H1 (cell line): ENCODE data around the gene KNDC1. TPM values are rescaled to one million over a fixed set of nuclear protein-coding genes. Genes with fewer than 3 reads are reported as not detected.

Experiments
- CTCF ChIA-PET: fragments of 300-600 bp; sonication (Branson Sonifier 250); formaldehyde crosslinking; loops from one replicate; lab custom pipeline; 2021; ENCODE audit not compliant: partially characterized antibody; lab: Charles Lee
- POLR2A ChIA-PET: fragments of 300-600 bp; sonication (Branson Sonifier 250); formaldehyde crosslinking; loops from one replicate; lab custom pipeline; 2021; ENCODE audit warnings: inconsistent platforms; ENCODE audit not compliant: partially characterized antibody; lab: Charles Lee
- DNase-seq, 2 experiments: peaks; one replicate each; pipeline versions ENCODE4 v3.0.0 to v3.0.0-alpha.2; 2010 to 2022; ENCODE audit warnings: low spot score in 2 of 2, low read depth in 1 of 2, mixed read lengths in 1 of 2
- FAIRE-seq: peaks from 2 replicates; lab custom pipeline; 2011; peaks lifted over from hg19 to GRCh38; lab: Jason Lieb, UNC
- H2AFZ ChIP-seq: 2 replicates; pipeline ENCODE4 v1.8.1; 2012; ENCODE audit warnings: low read length, inconsistent platforms
- H2AK5ac ChIP-seq: 2 replicates; pipeline ENCODE4 v1.6.1; 2013; ENCODE audit warnings: low read depth, low read length
- H2BK120ac ChIP-seq: replicated peaks from 2 replicates; pipeline ENCODE3; 2013; ENCODE audit warnings: low read depth, low read length, inconsistent platforms
- H2BK12ac ChIP-seq: 2 replicates; pipeline ENCODE4 v1.6.1; 2013; ENCODE audit warnings: low read depth, low read length
- H2BK15ac ChIP-seq: 2 replicates; pipeline ENCODE4 v1.6.1; 2013; ENCODE audit warnings: low read length
- H2BK20ac ChIP-seq: 2 replicates; pipeline ENCODE4 v1.6.1; 2013; ENCODE audit warnings: low read length
- H2BK5ac ChIP-seq: 2 replicates; pipeline ENCODE4 v1.6.1; 2013; ENCODE audit warnings: low read depth, low read length
- H3K14ac ChIP-seq: 2 replicates; pipeline ENCODE4 v1.6.1; 2013; ENCODE audit warnings: inconsistent platforms; ENCODE audit not compliant: insufficient read length
- H3K18ac ChIP-seq: 2 replicates; pipeline ENCODE4 v1.6.1; 2013; ENCODE audit warnings: low read length; ENCODE audit errors: extremely low read depth
- H3K23ac ChIP-seq: 2 replicates; pipeline ENCODE4 v1.6.1; 2013; ENCODE audit warnings: inconsistent platforms; ENCODE audit not compliant: insufficient read length
- H3K23me2 ChIP-seq: 2 replicates; pipeline ENCODE4 v1.6.1; 2013; ENCODE audit warnings: low read depth, low read length
- H3K27ac ChIP-seq: 2 replicates; pipeline ENCODE4 v1.6.1; 2011; ENCODE audit warnings: low read depth, low read length, inconsistent platforms
- H3K27me3 ChIP-seq, 4 experiments: replicated peaks in 1 of 4; 1 replicate in 1 of 4; 2 replicates in 3 of 4; pipeline versions ENCODE4 v1.6.1 to v1.8.1; 2011 to 2013; ENCODE audit warnings: low read length in 3 of 4, mild to moderate bottlenecking in 3 of 4, inconsistent platforms in 2 of 4, mixed read lengths in 2 of 4, moderate library complexity in 1 of 4; ENCODE audit not compliant: control insufficient read depth in 3 of 4, insufficient read depth in 3 of 4; ENCODE audit errors: extremely low read depth in 1 of 4
- H3K36me3 ChIP-seq, 4 experiments: 2 replicates each; pipeline versions ENCODE4 v1.6.1 to v1.8.1; 2011 to 2013; ENCODE audit warnings: mild to moderate bottlenecking in 4 of 4, low read length in 3 of 4, moderate library complexity in 2 of 4, control low read depth in 1 of 4, inconsistent platforms in 1 of 4; ENCODE audit not compliant: insufficient read depth in 4 of 4, control insufficient read depth in 2 of 4
- H3K4ac ChIP-seq: replicated peaks from 2 replicates; pipeline ENCODE3; 2013; ENCODE audit warnings: low read length, low read depth, mixed read lengths, inconsistent platforms; ENCODE audit not compliant: insufficient read length
- H3K4me1 ChIP-seq, 4 experiments: replicated peaks in 1 of 4; 1 replicate in 1 of 4; 2 replicates in 3 of 4; pipeline versions ENCODE4 v1.6.1 to v1.8.1; 2011 to 2013; ENCODE audit warnings: low read length in 3 of 4, inconsistent platforms in 2 of 4, mixed read lengths in 1 of 4; ENCODE audit not compliant: insufficient read depth in 4 of 4, control insufficient read depth in 3 of 4
- H3K4me2 ChIP-seq, 2 experiments: 2 replicates each; pipeline versions ENCODE4 v1.6.1 to v1.8.1; 2011 to 2013; ENCODE audit warnings: low read depth in 2 of 2, low read length in 2 of 2, control low read depth in 1 of 2, inconsistent platforms in 1 of 2, mild to moderate bottlenecking in 1 of 2; ENCODE audit not compliant: insufficient read depth in 1 of 2
- H3K4me3 ChIP-seq, 4 experiments: fragments of 200-600, 300-600 bp in 1 of 4; sonication (generic), shearing (Covaris generic), sonication (Bioruptor Twin) in 1 of 4; 2 replicates each; pipeline versions ENCODE4 v1.5.1 to v1.8.1; 2011 to 2016; ENCODE audit warnings: low read length in 4 of 4, low read depth in 3 of 4, control low read depth in 2 of 4, inconsistent platforms in 2 of 4, mild to moderate bottlenecking in 2 of 4, mixed read lengths in 1 of 4, moderate library complexity in 1 of 4; ENCODE audit not compliant: insufficient read depth in 2 of 4; ENCODE audit errors: extremely low read depth in 1 of 4
- H3K56ac ChIP-seq: replicated peaks from 2 replicates; pipeline ENCODE3; 2013; ENCODE audit warnings: low read depth, mild to moderate bottlenecking, mixed read lengths, low read length, inconsistent platforms; ENCODE audit not compliant: insufficient read length
- H3K79me1 ChIP-seq: 2 replicates; pipeline ENCODE4 v1.6.1; 2013; ENCODE audit warnings: low read depth, low read length, control low read depth
- H3K79me2 ChIP-seq, 2 experiments: 2 replicates each; pipeline versions ENCODE4 v1.6.1 to v1.8.1; 2012 to 2013; ENCODE audit warnings: low read length in 2 of 2, mild to moderate bottlenecking in 2 of 2, inconsistent platforms in 1 of 2; ENCODE audit not compliant: insufficient read depth in 2 of 2, control insufficient read depth in 1 of 2
- H3K9ac ChIP-seq, 4 experiments: replicated peaks in 1 of 4; 1 replicate in 1 of 4; 2 replicates in 3 of 4; pipeline versions ENCODE4 v1.6.1 to v1.8.1; 2011 to 2013; ENCODE audit warnings: low read depth in 3 of 4, low read length in 3 of 4, control low read depth in 2 of 4, mild to moderate bottlenecking in 2 of 4, moderate library complexity in 2 of 4, inconsistent platforms in 1 of 4; ENCODE audit errors: extremely low read depth in 1 of 4
- H3K9me3 ChIP-seq, 2 experiments: 2 replicates each; pipeline versions ENCODE4 v1.6.1 to v1.8.1; 2012 to 2013; ENCODE audit warnings: mild to moderate bottlenecking in 2 of 2, moderate library complexity in 2 of 2, control low read depth in 1 of 2, inconsistent platforms in 1 of 2, low read depth in 1 of 2, low read length in 1 of 2, mixed read lengths in 1 of 2; ENCODE audit not compliant: insufficient read depth in 2 of 2
- H4K20me1 ChIP-seq, 2 experiments: replicated peaks in 1 of 2; 2 replicates each; pipeline versions ENCODE3 to v1.8.1; 2011 to 2013; ENCODE audit warnings: inconsistent platforms in 2 of 2, low read length in 2 of 2, mild to moderate bottlenecking in 1 of 2; ENCODE audit not compliant: insufficient read depth in 2 of 2, control insufficient read depth in 1 of 2
- H4K5ac ChIP-seq: 2 replicates; pipeline ENCODE4 v1.6.1; 2013; ENCODE audit warnings: low read length, low read depth, mixed read lengths, inconsistent platforms; ENCODE audit not compliant: insufficient read length
- H4K8ac ChIP-seq: 2 replicates; pipeline ENCODE4 v1.8.0; 2013; ENCODE audit warnings: mild to moderate bottlenecking, moderate library complexity, low read length, inconsistent platforms; ENCODE audit not compliant: insufficient read depth; ENCODE audit errors: extremely low read depth
- H4K91ac ChIP-seq: replicated peaks from 2 replicates; pipeline ENCODE3; 2013; ENCODE audit warnings: low read length, mixed read lengths, inconsistent platforms; ENCODE audit not compliant: insufficient read length
- HDAC6 ChIP-seq: IDR thresholded peaks from one replicate; pipeline ENCODE4 v1.7.1; 2012; ENCODE audit warnings: low read depth, mild to moderate bottlenecking, inconsistent platforms, low read length, moderate library complexity
- KDM1A ChIP-seq: fragments of 200-600, 300-600 bp; sonication (generic); IDR thresholded peaks from 2 replicates; pipeline ENCODE4 v1.7.1; 2016; ENCODE audit warnings: mild to moderate bottlenecking, low read length, borderline replicate concordance
- RAD21 ChIP-seq, 2 experiments: IDR thresholded peaks in 1 of 2; conservative IDR thresholded peaks in 1 of 2; 2 replicates each; pipeline ENCODE4 v1.6.1; 2011; ENCODE audit warnings: low read depth in 2 of 2, low read length in 2 of 2, improper control_type of control experiment in 1 of 2, inconsistent platforms in 1 of 2, mild to moderate bottlenecking in 1 of 2, moderate library complexity in 1 of 2
- RBBP5 ChIP-seq: IDR thresholded peaks from 2 replicates; pipeline ENCODE4 v1.7.1; 2012; ENCODE audit warnings: low read depth, mild to moderate bottlenecking, inconsistent platforms, low read length, moderate library complexity, borderline replicate concordance
- WGBS, 2 experiments: shearing (Covaris generic) in 1 of 2; methylation state at CpG; one replicate each; pipeline versions ENCODE4 v1.1.6 to v1.1.7; 2013 to 2015; ENCODE audit warnings: low lambda C conversion rate in 2 of 2, mixed read lengths in 2 of 2, inconsistent platforms in 1 of 2, low coverage in 1 of 2, missing lambda C conversion rate in 1 of 2; ENCODE audit not compliant: insufficient replicate concordance in 2 of 2, insufficient coverage in 1 of 2, insufficient read length in 1 of 2; ENCODE audit errors: extremely low coverage in 1 of 2, missing lambda C conversion rate in 1 of 2; 5-methylcytosine and 5-hydroxymethylcytosine counted together
- polyA plus RNA-seq, 7 experiments: library from polyadenylated mRNA; depleted of rRNA in 3 of 7; stranded (reverse) in 5 of 7; unstranded in 2 of 7; fragments of >200 nt in 5 of 7; fragments of 200-250 nt in 2 of 7; gene quantifications; 1 replicate in 5 of 7; 2 replicates in 1 of 7; 4 replicates in 1 of 7; pipeline versions ENCODE4 v1.2.1 to v1.2.3, GENCODE V29; 2011 to 2013; ENCODE audit warnings: missing spikeins in 2 of 7, mixed read lengths in 2 of 7
- total RNA-seq: library from RNA; stranded (reverse); fragmentation: NEBNext Ultra II Directional; extraction: Animal tissue kit (Norgen Biotek cat#: 25700); gene quantifications from 2 replicates; pipeline ENCODE4 v1.2.1, GENCODE V29; 2021

The KNDC1 gene
- total and polyA plus RNA-seq, 2 of the 8 experiments (the other 6 are each of a cell fraction or from before 2014, with no cell fraction given) = 7.5 to 16.7 TPM

- peaks cover 5% of the 10 kb centered on the region; the same call in 1 of the 2 replicates for H3K23me2 ChIP-seq
- H2BK5ac ChIP-seq = no peak overlapping the region
Measured at GRCh38 chr10:133272964-133273420, 113.0 kb downstream of the KNDC1 start.

More at GRCh38 chr10:133272964-133273420, 113.0 kb downstream of the KNDC1 start:
- no peak overlapping the region for H3K14ac ChIP-seq
- H4K91ac ChIP-seq = no peak overlapping the region
- H3K27me3 ChIP-seq = peaks cover 0 to 7% (median 4%) of the 10 kb centered on the region in 4 experiments; a peak in 6 of 7 replicates
- TF ChIP-seq RBBP5 = no peak
- no peak for TF ChIP-seq KDM1A
- TF ChIP-seq HDAC6 = no peak
- TF ChIP-seq RAD21 (IDR thresholded peaks at IDR 0.05 in 1 of 2, conservative IDR thresholded peaks at IDR 0.05 in 1 of 2; ENCODE audit: low read depth in 2 of 2, low read length in 2 of 2) = no peak
- no peaks in the 10 kb centered on the region for H3K9me3 ChIP-seq
- POLR2A ChIA-PET = interaction anchor here (2.3 kb wide), 1 partner anchor 9 kb away, joined by 6 read pairs; no protein-coding TSS in a partner anchor
- H3K4me2 ChIP-seq = no peak overlapping the region
- DNase-seq (no peak), FAIRE-seq (no peak)
- no peak overlapping the region for H2AK5ac ChIP-seq
- no peaks in the 10 kb centered on the region for H3K79me2 ChIP-seq
- CTCF ChIA-PET = interaction anchor here (1.2 to 1.6 kb wide), 3 partner anchors 35 to 130 kb away, joined by 3 read pairs; no protein-coding TSS in a partner anchor
- no peak overlapping the region for H2BK12ac ChIP-seq
- no peak overlapping the region for H3K18ac ChIP-seq
- H3K36me3 ChIP-seq = no peaks in the 10 kb centered on the region
- H3K79me1 ChIP-seq = no peaks in the 10 kb centered on the region
- H4K5ac ChIP-seq = no peak overlapping the region
- no peak overlapping the region for H3K4ac ChIP-seq
- H4K20me1 ChIP-seq = peaks cover 0 to 5% of the 10 kb centered on the region in 2 experiments
- H2AFZ ChIP-seq = no peak overlapping the region
- H4K8ac ChIP-seq = no peak overlapping the region
- no peak overlapping the region for H3K23ac ChIP-seq
- H3K27ac ChIP-seq = no peak overlapping the region
- 94% methylated on average over 21 of the region's 25 CpGs; no CpG with 5 or more reads in 1 of the 2 experiments for WGBS, 2 experiments
- H3K56ac ChIP-seq = no peak overlapping the region
- H2BK15ac ChIP-seq = no peak overlapping the region
- H3K4me3 ChIP-seq = no peak overlapping the region
- no peak overlapping the region for H2BK20ac ChIP-seq
- H2BK120ac ChIP-seq = no peak overlapping the region
- H3K9ac ChIP-seq = no peak overlapping the region
- H3K4me1 ChIP-seq = peaks cover 0 to 15% (median 7%) of the 10 kb centered on the region in 4 experiments; a peak in 5 of 7 replicates
